GM12892 (cell line): ENCODE results near the gene VPS16.

Source experiments
- POLR2A ChIP-seq: IDR thresholded peaks from 2 replicates; pipeline ENCODE4 v1.6.1; 2011; ENCODE audit warnings: low read depth, low read length, control low read depth
- POLR2AphosphoS5 ChIP-seq: IDR thresholded peaks from 2 replicates; pipeline ENCODE4 v1.6.1; 2011; ENCODE audit warnings: low read depth, low read length, control low read depth
- TAF1 ChIP-seq: IDR thresholded peaks from 2 replicates; pipeline ENCODE4 v1.6.1; 2011; ENCODE audit warnings: low read depth, mild to moderate bottlenecking, control low read depth, low read length, borderline replicate concordance

DNA sequence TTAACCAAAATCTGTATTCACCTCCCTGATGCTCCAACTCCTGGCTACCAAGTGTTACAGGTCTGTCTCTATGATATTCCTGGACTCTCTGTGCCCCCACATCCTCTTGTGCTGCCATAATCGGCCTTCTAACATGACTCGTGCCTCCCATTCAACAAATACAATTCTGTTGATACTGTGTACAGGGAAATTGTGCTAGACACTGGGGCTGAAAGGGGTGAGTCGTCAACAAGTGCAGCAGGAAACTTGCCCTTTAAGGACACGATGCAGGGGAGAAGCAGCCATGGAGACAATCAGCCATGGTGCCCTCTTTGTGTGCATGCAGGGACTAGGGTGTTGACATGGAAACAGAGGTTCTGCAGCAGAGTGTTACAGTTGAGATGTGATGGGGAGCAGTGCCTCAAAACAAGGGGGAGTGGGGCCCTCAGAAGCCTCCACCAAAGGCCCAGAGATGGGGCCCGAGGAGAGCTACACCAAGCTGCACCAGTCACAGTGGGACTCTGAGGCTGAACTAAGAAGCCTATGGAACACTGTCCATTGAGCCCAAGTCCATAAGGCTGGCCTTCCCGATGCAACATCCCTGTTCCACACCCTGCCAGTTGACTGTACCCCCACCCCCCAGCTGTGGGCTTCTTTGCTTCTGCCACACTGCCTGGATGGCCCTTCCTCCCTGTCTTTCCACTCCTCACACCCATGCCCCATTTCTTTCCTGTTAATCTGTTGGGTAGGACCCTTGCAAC, 3.2 kb upstream of the VPS16 start:
- no peak for TF ChIP-seq POLR2AphosphoS5
- no peak for TF ChIP-seq TAF1
- no peak for TF ChIP-seq POLR2A
